OCI-LY7 (cell line): ENCODE results near the gene SPATA13. TPM values are rescaled to one million over a fixed set of nuclear protein-coding genes. Genes with fewer than 3 reads are reported as not detected.

Experiments used
- BruUV-seq: library from RNA; stranded (reverse); fragments of 400-500 nt; replicated peaks from 2 replicates; lab custom pipeline; 2021; lab: Mats Ljungman, UMichigan
- CTCF ChIA-PET: fragments of 300-600 bp; sonication (Branson Sonifier 250); formaldehyde crosslinking; loops from one replicate; lab custom pipeline; 2022; ENCODE audit warnings: antibody characterized with exemption; ENCODE audit not compliant: unreplicated experiment; lab: Charles Lee
- POLR2A ChIA-PET: fragments of 300-600 bp; sonication (Branson Sonifier 250); formaldehyde crosslinking; loops from one replicate; lab custom pipeline; 2022; ENCODE audit warnings: antibody characterized with exemption; lab: Charles Lee
- DNase-seq: peaks from one replicate; pipeline ENCODE4 v3.0.0-alpha.2; 2015; ENCODE audit warnings: low spot score
- H2AFZ ChIP-seq: fragments of 200-600 bp; sonication (generic), shearing (Covaris generic); 2 replicates; pipeline ENCODE4 v1.6.1; 2014; ENCODE audit warnings: mild to moderate bottlenecking, antibody characterized with exemption, low read length, moderate library complexity
- H3K27ac ChIP-seq: fragments of 200-600 bp; sonication (generic); 2 replicates; pipeline ENCODE4 v1.5.1; 2014; ENCODE audit warnings: mixed run types, low read depth, mild to moderate bottlenecking, moderate library complexity, low read length, inconsistent platforms; ENCODE audit not compliant: poor library complexity, severe bottlenecking
- H3K36me3 ChIP-seq: fragments of 200-600 bp; sonication (generic); 2 replicates; pipeline ENCODE4 v1.6.1; 2014; ENCODE audit warnings: mild to moderate bottlenecking, antibody characterized with exemption, low read length, moderate library complexity, mixed read lengths; ENCODE audit not compliant: insufficient read depth
- H3K4me1 ChIP-seq: fragments of 200-600 bp; sonication (generic); 2 replicates; pipeline ENCODE4 v1.5.1; 2014; ENCODE audit warnings: mild to moderate bottlenecking, low read length; ENCODE audit not compliant: insufficient read depth, poor library complexity, severe bottlenecking
- H3K4me2 ChIP-seq: fragments of 200-600 bp; sonication (generic); 2 replicates; pipeline ENCODE4 v1.6.1; 2014; ENCODE audit warnings: mild to moderate bottlenecking, low read length
- H3K4me3 ChIP-seq: fragments of 200-600 bp; sonication (generic); 2 replicates; pipeline ENCODE4 v1.5.1; 2014; ENCODE audit warnings: mild to moderate bottlenecking, low read depth, low read length; ENCODE audit not compliant: poor library complexity, severe bottlenecking
- H3K79me2 ChIP-seq: fragments of 200-600 bp; sonication (generic); 2 replicates; pipeline ENCODE4 v1.6.1; 2016; ENCODE audit warnings: low read depth, mild to moderate bottlenecking, low read length, moderate library complexity, mixed read lengths; ENCODE audit not compliant: insufficient read depth
- H3K9me2 ChIP-seq: fragments of 200-600 bp; sonication (generic); 2 replicates; pipeline ENCODE4 v1.6.1; 2016; ENCODE audit warnings: mild to moderate bottlenecking, low read length, mixed read lengths; ENCODE audit not compliant: insufficient read depth
- H3K9me3 ChIP-seq: fragments of 200-600 bp; sonication (generic); 2 replicates; pipeline ENCODE4 v1.6.1; 2014; ENCODE audit warnings: mild to moderate bottlenecking, mixed run types, low read length, mixed read lengths
- H4K20me1 ChIP-seq: fragments of 200-600 bp; sonication (generic); 2 replicates; pipeline ENCODE4 v1.6.1; 2014; ENCODE audit warnings: mild to moderate bottlenecking, antibody characterized with exemption, low read length, moderate library complexity, mixed read lengths; ENCODE audit not compliant: insufficient read depth
- EZH2phosphoT487 ChIP-seq: fragments of 200-600 bp; sonication (generic); IDR thresholded peaks from 2 replicates; pipeline ENCODE4 v1.6.1; 2018; ENCODE audit warnings: low read depth, borderline replicate concordance, mild to moderate bottlenecking, mixed run types, antibody characterized with exemption, low read length, moderate library complexity, mixed read lengths
- intact Hi-C: fragments of 100-400 bp; cut with micrococcal nuclease; formaldehyde crosslinking; loops from one replicate; pipeline ENCODE4 v1.10.0; 2022; ENCODE audit not compliant: unreplicated experiment
- total RNA-seq, 2 experiments: library from RNA; depleted of rRNA in 1 of 2; stranded (reverse); fragments of >200 nt in 1 of 2; shearing (Covaris generic) in 1 of 2; gene quantifications; 2 replicates each; pipeline ENCODE4 v1.2.3, GENCODE V29; 2014 to 2022
- TF ChIP-seq, protein P1 (sequence below): fragments of 200-600 bp; sonication (generic); conservative IDR thresholded peaks from 2 replicates; pipeline ENCODE4 v1.5.1; 2014; ENCODE audit warnings: mild to moderate bottlenecking, antibody characterized with exemption, low read length, moderate library complexity, mixed read lengths

Gene SPATA13
- total RNA-seq, 2 experiments from 2014 or later = 3.8 to 32.4 TPM

DNA sequence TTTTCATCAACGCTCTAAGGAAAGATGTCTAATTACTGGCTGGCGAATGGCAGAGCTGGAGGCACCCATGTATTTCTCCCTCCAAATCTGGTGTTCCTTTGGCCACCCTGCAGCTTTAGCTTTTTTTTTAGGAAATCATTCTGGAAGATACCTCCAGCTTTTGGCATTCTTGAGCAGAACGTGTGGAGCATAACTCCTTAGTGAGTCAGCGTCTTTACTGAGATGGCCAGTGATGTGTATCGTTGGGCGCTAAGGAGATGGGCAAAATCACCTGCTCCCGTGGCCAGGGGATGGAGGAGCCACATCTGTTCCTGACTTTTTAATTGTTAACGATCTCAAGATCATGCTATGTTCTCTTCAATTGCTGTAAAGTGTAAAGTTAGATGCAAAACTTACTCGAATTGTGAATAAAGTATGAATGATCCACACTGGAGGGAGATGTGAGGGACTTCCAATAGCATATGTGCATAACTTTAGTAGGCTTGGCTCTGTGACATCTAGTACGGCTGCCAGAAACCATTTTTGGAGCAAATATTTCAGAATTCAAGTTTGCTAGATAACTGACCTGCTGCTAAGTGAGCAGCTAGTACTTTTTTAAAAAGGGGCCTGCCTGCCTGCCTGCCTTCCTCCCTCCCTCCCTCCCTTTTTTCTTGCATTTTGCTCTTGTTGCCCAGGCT lies 124.5 kb downstream of the SPATA13 start:
- Histone ChIP-seq H2AFZ (no peak overlapping the region), H3K9me3 (no peaks in the 10 kb centered on the region), H3K27ac (no peak overlapping the region), H3K36me3 (no peaks in the 10 kb centered on the region), H3K4me3 (no peak overlapping the region), H3K4me1 (no peaks in the 10 kb centered on the region), H4K20me1 (no peaks in the 10 kb centered on the region), H3K79me2 (no peaks in the 10 kb centered on the region), H3K4me2 (no peak overlapping the region), H3K9me2 (no peaks in the 10 kb centered on the region)
- ChIA-PET POLR2A (no interaction called here), CTCF (no interaction called here)
- TF ChIP-seq EZH2phosphoT487 = no peak
- TF ChIP-seq, protein P1, sequence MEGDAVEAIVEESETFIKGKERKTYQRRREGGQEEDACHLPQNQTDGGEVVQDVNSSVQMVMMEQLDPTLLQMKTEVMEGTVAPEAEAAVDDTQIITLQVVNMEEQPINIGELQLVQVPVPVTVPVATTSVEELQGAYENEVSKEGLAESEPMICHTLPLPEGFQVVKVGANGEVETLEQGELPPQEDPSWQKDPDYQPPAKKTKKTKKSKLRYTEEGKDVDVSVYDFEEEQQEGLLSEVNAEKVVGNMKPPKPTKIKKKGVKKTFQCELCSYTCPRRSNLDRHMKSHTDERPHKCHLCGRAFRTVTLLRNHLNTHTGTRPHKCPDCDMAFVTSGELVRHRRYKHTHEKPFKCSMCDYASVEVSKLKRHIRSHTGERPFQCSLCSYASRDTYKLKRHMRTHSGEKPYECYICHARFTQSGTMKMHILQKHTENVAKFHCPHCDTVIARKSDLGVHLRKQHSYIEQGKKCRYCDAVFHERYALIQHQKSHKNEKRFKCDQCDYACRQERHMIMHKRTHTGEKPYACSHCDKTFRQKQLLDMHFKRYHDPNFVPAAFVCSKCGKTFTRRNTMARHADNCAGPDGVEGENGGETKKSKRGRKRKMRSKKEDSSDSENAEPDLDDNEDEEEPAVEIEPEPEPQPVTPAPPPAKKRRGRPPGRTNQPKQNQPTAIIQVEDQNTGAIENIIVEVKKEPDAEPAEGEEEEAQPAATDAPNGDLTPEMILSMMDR = no peak
- BruUV-seq = no TSS peak
- intact Hi-C loops = no loop called here
- DNase-seq = no peak

DNA sequence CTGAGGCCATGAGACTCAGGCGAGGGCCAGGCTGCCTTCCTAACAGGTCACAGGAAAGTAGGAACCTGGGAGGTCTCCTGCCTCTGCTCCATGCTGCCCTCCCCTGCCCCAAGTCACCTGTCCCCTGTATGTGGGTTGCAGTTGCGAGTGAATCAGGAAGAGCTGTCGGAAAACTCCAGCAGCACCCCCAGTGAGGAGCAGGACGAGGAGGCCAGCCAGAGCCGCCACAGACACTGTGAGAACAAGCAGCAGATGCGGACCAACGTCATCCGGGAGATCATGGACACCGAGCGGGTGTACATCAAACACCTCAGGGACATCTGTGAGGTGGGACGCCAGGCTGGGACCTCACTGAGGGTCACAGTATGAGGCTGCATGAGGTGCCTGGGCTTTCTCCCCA lies 126.1 kb downstream of the SPATA13 start:
- Histone ChIP-seq H3K36me3 (no peaks in the 10 kb centered on the region), H3K9me3 (no peaks in the 10 kb centered on the region), H4K20me1 (no peaks in the 10 kb centered on the region), H3K4me2 (no peak overlapping the region), H3K27ac (no peak overlapping the region), H3K9me2 (no peaks in the 10 kb centered on the region), H2AFZ (no peak overlapping the region), H3K4me1 (no peaks in the 10 kb centered on the region), H3K4me3 (no peak overlapping the region), H3K79me2 (no peaks in the 10 kb centered on the region)
- TF ChIP-seq, protein P1 = no peak
- TF ChIP-seq EZH2phosphoT487 = no peak
- intact Hi-C loops = no loop called here
- no TSS peak for BruUV-seq
- ChIA-PET CTCF (no interaction called here), POLR2A (no interaction called here)
- DNase-seq = no peak

GRCh38 chr13:24287748-24288287 lies 127.3 kb downstream of the SPATA13 start:
- no peaks in the 10 kb centered on the region for H3K4me1 ChIP-seq
- no peak overlapping the region for H3K27ac ChIP-seq
- H3K79me2 ChIP-seq = no peaks in the 10 kb centered on the region
- no peaks in the 10 kb centered on the region for H3K9me2 ChIP-seq
- no peaks in the 10 kb centered on the region for H3K9me3 ChIP-seq
- H3K4me3 ChIP-seq = no peak overlapping the region
- no peak for TF ChIP-seq EZH2phosphoT487
- TF ChIP-seq, protein P1 = no peak
- POLR2A ChIA-PET = no interaction called here
- H2AFZ ChIP-seq = no peak overlapping the region
- DNase-seq = no peak
- BruUV-seq = no TSS peak
- CTCF ChIA-PET = no interaction called here
- H3K4me2 ChIP-seq = no peak overlapping the region
- intact Hi-C loops = no loop called here
- no peaks in the 10 kb centered on the region for H3K36me3 ChIP-seq
- H4K20me1 ChIP-seq = no peaks in the 10 kb centered on the region
